Loucy (cell line): Measurements from ENCODE around the gene RAI1.

Experiments
- H2AFZ ChIP-seq: fragments of 200-600 bp; sonication (generic); 2 replicates; pipeline ENCODE4 v1.6.0; 2016; ENCODE audit warnings: antibody characterized with exemption, mild to moderate bottlenecking, low read length, moderate library complexity
- H3F3A ChIP-seq: fragments of 200-600 bp; 2 replicates; pipeline ENCODE4 v1.6.0; 2016; ENCODE audit warnings: antibody characterized with exemption, low read depth, mild to moderate bottlenecking
- H3K27me3 ChIP-seq: fragments of 200-600 bp; sonication (generic); 2 replicates; pipeline ENCODE4 v1.6.1; 2014; ENCODE audit warnings: low read length, mild to moderate bottlenecking; ENCODE audit not compliant: insufficient read depth, poor library complexity, severe bottlenecking
- H3K36me3 ChIP-seq: fragments of 200-600 bp; sonication (generic); 2 replicates; pipeline ENCODE4 v1.6.1; 2016; ENCODE audit warnings: low read length; ENCODE audit not compliant: insufficient read depth
- H3K4me1 ChIP-seq: fragments of 200-600 bp; sonication (generic); 2 replicates; pipeline ENCODE4 v1.5.1; 2014; ENCODE audit warnings: low read length, mild to moderate bottlenecking; ENCODE audit not compliant: insufficient read depth, poor library complexity, severe bottlenecking
- H3K4me2 ChIP-seq: fragments of 200-600 bp; sonication (generic); 2 replicates; pipeline ENCODE4 v1.6.0; 2014; ENCODE audit warnings: antibody characterized with exemption, low read length, low read depth, mild to moderate bottlenecking; ENCODE audit not compliant: poor library complexity, severe bottlenecking
- H3K4me3 ChIP-seq: fragments of 200-600 bp; sonication (generic); 2 replicates; pipeline ENCODE4 v1.5.1; 2014; ENCODE audit warnings: low read length, mild to moderate bottlenecking, mixed read lengths; ENCODE audit not compliant: poor library complexity, severe bottlenecking
- H3K79me2 ChIP-seq: fragments of 200-600 bp; sonication (generic); 2 replicates; pipeline ENCODE4 v1.6.1; 2014; ENCODE audit warnings: low read length; ENCODE audit not compliant: insufficient read depth
- H3K9ac ChIP-seq: fragments of 200-600 bp; sonication (generic); 2 replicates; pipeline ENCODE4 v1.6.0; 2014; ENCODE audit warnings: mild to moderate bottlenecking, low read depth, low read length, moderate library complexity; ENCODE audit not compliant: poor library complexity, severe bottlenecking
- H3K9me2 ChIP-seq: fragments of 200-600 bp; sonication (generic); replicated peaks from 2 replicates; pipeline ENCODE4 v1.6.1; 2016; ENCODE audit warnings: low read depth, low read length, mixed read lengths
- H3K9me3 ChIP-seq: fragments of 200-600 bp; sonication (generic); 2 replicates; pipeline ENCODE4 v1.6.1; 2014; ENCODE audit warnings: mild to moderate bottlenecking, antibody characterized with exemption, low read length, low read depth; ENCODE audit not compliant: insufficient read depth
- H4K20me1 ChIP-seq: fragments of 200-600 bp; sonication (generic); 2 replicates; pipeline ENCODE4 v1.6.0; 2014; ENCODE audit warnings: antibody characterized with exemption, low read length, mild to moderate bottlenecking; ENCODE audit not compliant: insufficient read depth, poor library complexity, severe bottlenecking
- EZH2phosphoT487 ChIP-seq: fragments of 200-600 bp; IDR thresholded peaks from 2 replicates; pipeline ENCODE4 v1.6.1; 2018; ENCODE audit warnings: antibody characterized with exemption, mild to moderate bottlenecking, moderate library complexity, borderline replicate concordance
- TF ChIP-seq, protein P1 (sequence below): fragments of 200-600 bp; sonication (generic); conservative IDR thresholded peaks from 2 replicates; pipeline ENCODE4 v1.5.1; 2014; ENCODE audit warnings: mild to moderate bottlenecking, antibody characterized with exemption, low read length

Gene RAI1

DNA sequence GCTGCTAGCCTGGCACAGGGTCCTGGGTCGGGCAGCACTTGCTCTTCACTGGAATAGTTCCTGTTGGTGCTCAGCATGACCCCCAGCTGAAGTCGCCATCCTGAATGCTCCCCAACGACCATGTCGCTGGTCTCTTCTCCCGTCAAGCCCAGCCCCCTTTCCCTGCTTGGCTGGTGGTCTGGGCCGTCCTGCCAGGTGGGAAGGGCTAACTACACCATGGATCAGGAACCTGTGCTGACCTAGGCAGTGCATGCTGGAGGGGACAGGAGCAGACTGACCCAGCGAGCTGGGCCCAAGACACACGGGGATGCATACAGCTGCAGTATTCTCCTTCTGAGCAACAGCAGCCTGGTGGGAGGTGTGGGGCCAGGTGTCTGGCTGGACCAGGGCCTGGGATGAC lies 164.7 kb downstream of the RAI1 start:
- no peaks in the 10 kb centered on the region for H3K79me2 ChIP-seq
- no peak overlapping the region for H3K9ac ChIP-seq
- H3K27me3 ChIP-seq: no peaks in the 10 kb centered on the region
- no peaks in the 10 kb centered on the region for H4K20me1 ChIP-seq
- H3K36me3 ChIP-seq: no peaks in the 10 kb centered on the region
- TF ChIP-seq, protein P1, sequence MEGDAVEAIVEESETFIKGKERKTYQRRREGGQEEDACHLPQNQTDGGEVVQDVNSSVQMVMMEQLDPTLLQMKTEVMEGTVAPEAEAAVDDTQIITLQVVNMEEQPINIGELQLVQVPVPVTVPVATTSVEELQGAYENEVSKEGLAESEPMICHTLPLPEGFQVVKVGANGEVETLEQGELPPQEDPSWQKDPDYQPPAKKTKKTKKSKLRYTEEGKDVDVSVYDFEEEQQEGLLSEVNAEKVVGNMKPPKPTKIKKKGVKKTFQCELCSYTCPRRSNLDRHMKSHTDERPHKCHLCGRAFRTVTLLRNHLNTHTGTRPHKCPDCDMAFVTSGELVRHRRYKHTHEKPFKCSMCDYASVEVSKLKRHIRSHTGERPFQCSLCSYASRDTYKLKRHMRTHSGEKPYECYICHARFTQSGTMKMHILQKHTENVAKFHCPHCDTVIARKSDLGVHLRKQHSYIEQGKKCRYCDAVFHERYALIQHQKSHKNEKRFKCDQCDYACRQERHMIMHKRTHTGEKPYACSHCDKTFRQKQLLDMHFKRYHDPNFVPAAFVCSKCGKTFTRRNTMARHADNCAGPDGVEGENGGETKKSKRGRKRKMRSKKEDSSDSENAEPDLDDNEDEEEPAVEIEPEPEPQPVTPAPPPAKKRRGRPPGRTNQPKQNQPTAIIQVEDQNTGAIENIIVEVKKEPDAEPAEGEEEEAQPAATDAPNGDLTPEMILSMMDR: no peak
- TF ChIP-seq EZH2phosphoT487: no peak
- H3K9me2 ChIP-seq: no peaks in the 10 kb centered on the region
- H3K9me3 ChIP-seq: no peaks in the 10 kb centered on the region
- no peak overlapping the region for H3K4me3 ChIP-seq
- peaks cover 21% of the 10 kb centered on the region for H3K4me1 ChIP-seq
- no peaks in the 10 kb centered on the region for H3F3A ChIP-seq
- H3K4me2 ChIP-seq: no peak overlapping the region
- no peak overlapping the region for H2AFZ ChIP-seq

DNA sequence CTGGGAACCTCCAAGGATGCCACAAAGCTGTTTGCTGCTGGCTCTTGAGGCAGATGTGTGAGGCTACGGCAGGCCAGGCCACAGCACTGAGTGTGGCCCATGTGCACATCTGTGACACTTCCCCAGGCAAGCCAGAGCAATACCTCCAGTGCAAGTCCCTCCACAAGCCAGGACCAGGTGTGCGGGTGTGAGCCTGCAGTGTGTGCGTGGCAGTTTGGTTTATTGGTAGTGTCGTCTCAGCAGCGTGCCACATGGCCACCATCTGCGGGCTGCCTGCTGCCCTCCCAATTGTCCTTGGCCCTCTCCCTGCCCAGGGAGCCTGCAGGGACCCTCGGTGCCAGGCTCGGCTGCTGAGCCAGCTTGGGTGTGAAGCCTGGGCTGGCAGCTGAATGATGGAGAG lies 165.4 kb downstream of the RAI1 start:
- Histone ChIP-seq H3K9me2 (no peaks in the 10 kb centered on the region), H3K27me3 (no peaks in the 10 kb centered on the region), H3K4me1 (peaks cover 21% of the 10 kb centered on the region), H3F3A (no peaks in the 10 kb centered on the region), H2AFZ (no peak overlapping the region), H3K4me3 (no peak overlapping the region), H3K4me2 (no peak overlapping the region), H3K36me3 (no peaks in the 10 kb centered on the region), H4K20me1 (no peaks in the 10 kb centered on the region), H3K79me2 (no peaks in the 10 kb centered on the region), H3K9ac (no peak overlapping the region), H3K9me3 (no peaks in the 10 kb centered on the region)
- TF ChIP-seq EZH2phosphoT487: no peak
- TF ChIP-seq, protein P1: no peak

DNA sequence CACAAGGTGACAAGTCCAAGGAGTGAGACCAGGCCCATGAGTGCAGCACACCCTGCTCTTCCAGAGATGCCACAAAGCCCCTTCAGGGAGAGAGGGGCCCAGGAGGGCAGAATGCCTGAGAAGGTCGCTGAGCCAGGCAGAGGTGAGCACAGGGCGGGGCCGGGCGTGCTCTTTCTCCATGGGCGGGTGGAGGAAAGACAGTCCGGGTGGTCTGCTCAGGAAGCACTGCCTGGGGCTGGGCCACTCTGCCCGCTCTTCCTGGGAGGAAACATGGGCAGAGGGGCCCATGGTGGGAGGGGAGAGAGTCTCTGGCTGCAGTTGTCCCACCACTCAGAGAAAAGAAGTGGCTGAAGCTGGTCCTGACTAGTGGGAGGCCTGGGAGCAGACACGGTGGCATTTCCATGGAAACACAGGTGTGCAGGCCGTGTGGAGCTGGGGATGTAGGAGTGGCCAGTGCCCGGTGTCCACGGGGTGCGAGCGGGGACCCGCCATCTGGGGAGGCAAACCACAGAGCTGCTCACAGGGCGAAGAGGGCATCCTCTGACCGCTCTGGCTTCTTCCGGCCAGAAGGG lies 165.9 kb downstream of the RAI1 start:
- Histone ChIP-seq H4K20me1 (no peaks in the 10 kb centered on the region), H2AFZ (no peak overlapping the region), H3K4me1 (peaks cover 21% of the 10 kb centered on the region), H3F3A (no peaks in the 10 kb centered on the region), H3K9ac (no peak overlapping the region), H3K36me3 (no peaks in the 10 kb centered on the region), H3K9me2 (no peaks in the 10 kb centered on the region), H3K4me3 (no peak overlapping the region), H3K79me2 (no peaks in the 10 kb centered on the region), H3K9me3 (no peaks in the 10 kb centered on the region), H3K4me2 (no peak overlapping the region), H3K27me3 (no peaks in the 10 kb centered on the region)
- TF ChIP-seq, protein P1: no peak
- TF ChIP-seq EZH2phosphoT487: no peak
